ENCODE data around the gene RNF41.

GRCh38 chr12:56230432-56231183 is 8.9 kb upstream of the RNF41 start:
- no peak for TF ChIP-seq EZH2 (IDR thresholded peaks at IDR 0.05; ENCODE audit: insufficient read depth, poor library complexity, severe bottlenecking)
- TF ChIP-seq EZH2phosphoT487 (IDR thresholded peaks at IDR 0.05; ENCODE audit: insufficient read depth, low read depth), result no peak

Measured in GM23248 (cell line).